HG03175 (cell line): ENCODE measurements around the gene BDH1.

Source experiments
- ATAC-seq: cut with Tn5 transposase; IDR thresholded peaks from one replicate; pipeline ENCODE4 v1.9.1; 2021; ENCODE audit warnings: mild to moderate bottlenecking, moderate library complexity; ENCODE audit not compliant: unreplicated experiment

BDH1 gene

DNA sequence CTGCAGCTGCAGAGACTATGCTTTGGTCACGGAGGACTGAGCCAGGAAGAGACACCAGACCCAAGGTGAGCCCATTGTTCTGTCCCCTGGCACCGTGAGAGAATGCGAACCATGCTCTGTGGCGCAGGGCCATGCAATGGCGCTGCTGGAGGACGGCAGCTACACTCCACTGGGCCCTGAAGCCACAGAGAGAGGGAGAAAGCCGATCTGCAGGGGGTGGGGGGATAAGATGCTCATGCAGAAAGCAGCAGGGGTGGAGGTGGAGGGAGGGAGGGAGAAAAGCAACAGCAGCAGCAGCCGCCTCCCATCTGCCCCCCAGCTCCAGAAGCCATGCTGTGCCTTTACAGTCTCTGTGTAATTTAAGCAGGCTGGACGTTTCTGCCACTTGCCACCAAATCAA, 5.3 kb downstream of the BDH1 start:
- no peak for ATAC-seq

DNA sequence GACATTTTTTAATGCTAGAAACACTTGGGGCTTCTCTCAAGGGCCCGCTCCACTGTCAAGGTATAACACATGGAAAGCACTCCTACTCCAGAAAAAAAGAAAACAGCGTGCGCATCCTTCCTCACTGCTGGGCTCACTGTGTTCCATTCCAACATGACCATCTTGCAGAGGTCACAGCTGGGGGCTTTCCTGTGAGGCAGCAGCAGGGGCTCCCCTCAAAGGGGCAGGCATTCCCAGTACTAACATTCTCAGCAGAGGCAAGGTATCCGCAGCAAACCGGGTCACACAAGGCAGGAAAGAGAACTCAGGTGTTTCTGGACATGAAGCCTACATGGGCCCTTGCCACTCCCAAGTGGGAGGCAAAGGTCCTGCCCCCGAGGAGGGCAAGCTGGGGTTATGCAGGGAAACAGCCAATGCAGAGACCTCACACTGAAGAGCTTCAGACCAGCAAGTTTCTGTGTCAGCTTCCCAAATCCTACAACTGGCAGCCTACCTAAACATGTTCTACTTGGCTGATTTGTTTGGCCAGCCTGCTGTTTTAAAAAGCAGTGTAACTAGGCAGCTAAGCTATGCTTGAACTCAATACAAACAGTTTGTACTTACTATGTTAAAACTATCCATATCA, 6.4 kb downstream of the BDH1 start:
- ATAC-seq = no peak

DNA sequence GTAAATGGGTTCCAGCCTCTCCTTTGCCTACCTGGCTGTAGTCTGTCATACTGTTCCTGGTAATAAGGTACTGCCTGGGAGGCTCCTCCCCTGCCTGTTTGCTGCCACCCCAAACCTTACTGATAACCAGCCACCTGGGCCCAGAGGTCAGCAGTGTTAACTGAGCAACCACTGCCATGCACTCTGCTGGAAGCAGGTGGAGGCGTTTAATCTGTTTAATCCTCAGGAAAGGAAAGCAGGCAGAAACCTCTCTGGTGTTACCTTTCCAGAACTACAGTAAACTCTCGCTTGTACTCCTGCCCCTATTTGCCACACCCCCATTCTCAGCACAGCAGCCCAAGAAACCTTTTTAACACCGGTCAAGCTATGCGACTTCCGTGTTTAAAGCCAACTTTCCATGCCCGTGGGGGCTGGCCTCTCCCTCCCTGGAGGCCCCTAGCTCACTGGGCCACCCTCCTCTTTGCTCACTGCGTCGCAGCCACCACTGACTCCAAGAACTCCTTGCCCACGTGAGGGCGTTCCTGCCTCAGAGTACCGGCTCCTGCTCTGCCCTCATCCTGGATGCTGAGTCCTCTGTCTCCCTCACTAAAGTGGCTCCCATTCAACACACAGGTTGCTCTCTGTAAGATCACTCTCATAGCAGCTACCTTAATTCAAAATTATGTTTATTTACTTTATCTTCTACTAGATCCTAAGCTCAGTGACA, 8.3 kb downstream of the BDH1 start:
- no peak for ATAC-seq

DNA sequence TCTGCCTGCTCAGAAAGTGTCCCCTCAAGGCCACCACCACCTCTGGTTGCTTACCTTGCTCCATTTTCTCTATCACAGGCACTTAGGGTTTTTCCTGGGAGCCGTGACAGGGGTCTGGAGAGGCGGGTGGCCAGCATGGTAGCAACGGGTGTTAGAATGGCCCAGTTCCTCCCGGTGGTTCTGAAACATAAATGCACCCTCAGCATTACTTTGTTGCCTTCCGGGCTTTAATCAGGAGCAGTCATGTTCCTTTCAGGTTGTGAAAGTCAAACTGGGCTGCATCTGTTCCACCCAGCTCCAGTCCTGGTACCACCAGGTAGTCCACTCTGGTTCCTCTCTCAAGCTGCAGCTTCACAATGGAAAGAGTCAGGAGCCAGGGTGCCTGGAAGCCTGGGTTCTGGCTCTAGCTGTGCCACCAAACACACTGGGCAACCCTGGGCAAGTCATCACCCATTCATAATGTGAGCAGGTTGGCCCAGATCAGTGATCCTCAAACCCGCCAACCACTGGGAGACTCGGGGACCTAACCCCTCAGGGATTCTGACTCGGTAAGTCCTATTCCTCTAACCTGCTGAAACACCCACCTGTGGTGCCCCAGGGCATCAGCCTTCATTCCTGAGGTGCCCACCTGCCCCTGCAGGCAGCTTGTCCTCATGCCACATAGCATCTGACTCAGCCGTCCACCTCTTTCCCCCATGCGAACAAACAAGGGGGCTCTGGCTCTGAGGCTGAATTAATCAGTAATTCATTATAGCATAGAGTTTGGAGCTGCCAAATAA, 9.3 kb downstream of the BDH1 start:
- no peak for ATAC-seq

DNA sequence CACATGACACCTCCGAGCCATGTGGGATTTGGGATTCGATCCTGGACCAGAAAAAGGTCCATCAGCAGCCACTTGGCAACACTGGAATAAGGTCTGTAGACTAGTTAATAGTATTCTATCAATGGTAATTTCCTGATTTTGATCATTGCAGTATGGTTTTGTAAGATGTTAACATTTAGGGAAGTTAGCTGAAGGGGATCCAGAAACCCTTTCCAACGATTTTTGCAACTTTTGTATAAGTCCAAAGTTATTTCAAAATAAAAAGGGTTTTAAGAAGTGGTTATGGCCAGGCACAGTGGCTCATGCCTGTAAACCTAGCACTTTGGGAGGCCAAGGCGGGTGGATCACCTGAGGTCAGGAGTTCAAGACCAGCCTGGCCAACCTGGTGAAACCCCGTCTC, 10.2 kb downstream of the BDH1 start:
- no peak for ATAC-seq

DNA sequence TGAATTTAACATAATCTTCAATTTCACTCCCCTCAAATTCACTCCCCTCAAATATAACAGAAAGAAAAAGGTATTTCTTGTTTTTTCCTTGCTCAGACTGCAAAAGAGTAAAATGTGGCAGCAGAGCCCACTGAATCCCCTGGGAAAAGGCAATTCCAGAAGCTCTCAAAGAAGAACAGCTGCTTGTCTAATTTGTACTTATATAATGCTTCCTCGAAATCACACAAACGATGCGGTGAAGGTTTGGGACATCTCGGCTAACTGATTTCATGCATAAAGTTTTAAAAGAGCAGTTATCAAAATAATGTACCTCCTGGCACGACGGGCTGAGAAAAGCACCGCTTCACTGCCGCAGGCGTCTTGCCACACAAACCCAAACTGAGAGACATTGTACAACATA, 10.7 kb downstream of the BDH1 start:
- no peak for ATAC-seq

DNA sequence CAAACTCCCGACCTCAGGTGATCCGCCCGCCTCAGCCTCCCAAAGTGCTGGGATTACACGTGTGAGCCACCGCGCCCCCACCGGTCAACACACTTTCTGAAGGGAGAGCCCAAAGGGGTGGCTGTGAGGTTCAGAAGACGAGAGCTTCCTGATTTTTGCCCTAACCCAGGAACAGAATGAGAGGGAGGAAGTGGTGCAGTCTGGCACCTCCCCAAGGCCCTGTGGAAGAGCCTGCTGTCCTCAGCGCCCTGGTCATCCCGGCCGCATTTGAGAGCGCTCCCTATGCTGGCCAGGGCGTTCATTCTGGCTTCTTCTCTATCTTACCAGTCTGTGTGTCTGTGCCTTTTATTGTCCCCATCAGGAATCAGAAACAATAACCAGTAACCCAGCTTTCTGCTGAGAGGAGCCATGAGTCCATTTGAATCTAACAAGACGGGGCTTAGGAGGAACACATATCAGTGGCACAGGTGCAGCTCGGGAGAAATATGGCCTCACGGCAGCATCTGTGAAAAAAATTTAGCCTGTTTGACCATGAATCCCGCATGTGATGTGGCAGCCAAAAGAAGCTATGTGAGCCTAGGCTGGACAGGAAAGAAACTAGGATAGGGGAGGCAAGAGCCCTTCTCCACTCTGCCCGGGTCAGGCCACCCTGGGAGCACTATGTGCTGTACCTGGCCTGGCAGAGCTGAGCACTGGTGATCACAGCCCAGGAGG, 12.9 kb downstream of the BDH1 start:
- no peak for ATAC-seq

DNA sequence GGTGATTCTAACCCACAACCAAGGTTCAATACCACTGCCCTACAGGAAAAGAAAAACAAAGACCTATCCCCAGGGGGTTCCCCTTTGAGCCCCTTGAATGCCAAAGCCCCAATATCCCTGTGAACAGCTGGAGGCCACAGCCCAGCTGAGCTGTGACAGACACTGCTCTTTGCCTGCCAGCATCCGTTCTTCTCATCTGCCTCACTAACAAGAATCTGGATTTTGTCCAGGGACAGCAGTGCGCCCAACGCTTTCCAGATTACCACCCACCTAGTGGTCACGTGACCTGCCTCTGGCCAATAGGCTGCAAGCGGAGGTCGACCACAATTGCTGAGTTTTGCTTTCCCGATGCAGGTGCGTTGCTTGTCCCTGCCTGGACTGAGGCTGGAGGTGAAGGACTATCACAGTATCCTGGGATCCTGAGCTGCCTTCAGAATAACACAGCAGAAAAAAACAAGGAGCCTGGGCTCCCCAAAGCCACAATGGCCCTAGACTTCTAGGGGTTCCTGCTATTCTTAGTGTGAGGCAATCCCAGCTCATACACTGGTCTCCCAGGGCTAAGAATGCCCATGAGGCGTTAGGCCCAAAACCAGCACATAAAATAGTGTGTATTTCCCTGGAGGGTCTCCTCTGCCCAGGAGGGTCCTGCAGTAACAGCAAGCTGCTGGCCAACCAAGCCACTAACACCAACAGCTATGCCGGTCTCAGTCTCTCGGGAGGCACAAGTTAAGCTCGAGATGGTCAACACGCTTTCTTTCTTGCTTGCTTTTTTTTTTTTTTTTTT, 13.8 kb downstream of the BDH1 start:
- ATAC-seq = no peak

DNA sequence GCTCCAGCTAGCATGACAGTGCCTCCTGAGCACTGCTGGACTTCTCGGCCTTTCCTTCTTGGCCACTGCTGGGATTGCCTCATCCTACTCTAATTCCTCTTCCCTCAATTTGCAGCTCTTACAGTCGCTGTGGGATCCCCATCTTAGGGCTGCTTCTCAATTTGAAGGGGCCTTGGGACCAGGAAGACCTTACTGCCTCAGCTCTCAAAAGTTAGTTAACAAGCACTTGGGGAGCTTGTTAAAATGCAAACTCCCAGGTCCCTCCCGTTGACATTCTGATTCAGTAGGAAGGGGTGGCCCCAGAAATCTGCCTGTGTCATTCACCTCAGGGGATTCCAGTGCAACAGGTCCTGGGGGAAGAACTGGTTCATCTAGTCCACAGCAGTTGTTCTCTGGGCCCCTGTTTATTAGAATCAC, 14.8 kb downstream of the BDH1 start:
- no peak for ATAC-seq

DNA sequence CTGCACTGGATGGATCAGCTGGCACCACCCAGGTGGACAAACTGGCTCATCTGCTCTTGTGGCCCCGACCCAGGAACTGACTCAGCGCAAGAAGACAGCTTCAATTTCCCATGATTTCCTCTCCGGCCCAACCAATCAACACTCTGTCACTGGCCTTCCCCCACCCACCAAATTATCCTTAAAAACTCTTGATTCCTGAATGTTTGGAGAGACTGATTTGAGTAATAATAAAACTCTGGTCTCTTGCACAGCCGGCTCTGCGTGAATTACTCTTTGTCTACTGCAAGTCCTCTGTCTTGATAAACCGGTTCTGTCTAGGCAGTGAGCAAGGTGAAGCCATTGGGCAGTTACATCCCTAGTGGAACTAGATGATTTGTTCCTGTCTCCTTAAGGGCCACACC, 16.1 kb downstream of the BDH1 start:
- ATAC-seq = no peak

DNA sequence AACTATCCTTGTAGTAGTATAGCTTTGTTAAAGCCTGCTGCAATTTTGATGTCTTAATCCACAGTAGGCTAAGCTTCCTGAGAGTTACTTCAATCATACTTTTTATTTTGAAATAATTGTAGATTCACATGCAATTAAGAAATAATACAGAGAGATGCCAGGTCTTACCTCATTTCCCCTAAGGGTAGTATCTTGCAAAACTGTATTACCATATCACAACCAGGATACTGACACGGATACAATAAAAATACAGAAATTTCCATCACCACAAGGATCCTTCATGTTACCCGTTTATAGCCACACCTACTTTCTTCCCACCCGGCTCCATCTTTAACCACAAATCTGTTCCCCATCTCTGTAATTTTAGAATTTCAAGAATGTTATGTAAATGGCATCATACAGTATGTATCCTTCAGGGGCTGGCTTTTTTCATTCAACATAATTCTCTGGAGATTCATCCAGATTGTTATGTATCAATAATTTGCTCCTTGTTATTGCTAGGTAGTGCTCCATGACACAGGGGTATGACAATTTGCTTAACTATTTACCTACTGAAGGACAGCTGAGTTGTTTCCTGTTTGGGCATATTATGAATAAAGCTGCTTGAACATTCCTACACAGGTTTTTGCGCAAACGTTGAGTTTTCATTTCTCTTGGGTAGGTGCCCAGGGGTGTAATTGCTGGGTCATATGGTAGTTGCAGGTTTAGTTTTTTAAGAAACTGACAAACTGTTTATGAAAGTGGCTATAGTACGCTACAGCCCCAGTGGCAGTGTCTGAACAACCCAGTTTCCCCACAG, 21.6 kb downstream of the BDH1 start:
- no peak for ATAC-seq

DNA sequence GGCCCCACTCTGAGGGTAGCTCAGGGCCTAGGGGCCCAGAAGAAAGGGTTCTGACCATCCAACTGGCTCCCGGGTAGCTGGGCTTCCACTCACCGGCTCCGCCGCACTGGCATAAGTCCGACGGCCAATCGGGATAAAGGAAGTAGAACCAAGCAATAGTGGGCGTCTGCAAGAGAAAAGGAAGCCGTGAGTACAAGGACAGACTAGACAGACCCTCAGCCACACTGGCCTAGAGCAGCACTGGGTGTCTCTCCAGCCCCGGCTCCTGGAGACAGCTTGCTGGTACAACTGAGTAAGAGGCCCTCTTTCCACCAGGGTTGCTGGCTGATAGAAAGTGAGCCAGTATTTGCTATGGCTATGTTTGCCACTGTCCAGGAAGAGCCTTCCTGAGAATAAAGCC, 22.4 kb downstream of the BDH1 start:
- ATAC-seq = no peak

DNA sequence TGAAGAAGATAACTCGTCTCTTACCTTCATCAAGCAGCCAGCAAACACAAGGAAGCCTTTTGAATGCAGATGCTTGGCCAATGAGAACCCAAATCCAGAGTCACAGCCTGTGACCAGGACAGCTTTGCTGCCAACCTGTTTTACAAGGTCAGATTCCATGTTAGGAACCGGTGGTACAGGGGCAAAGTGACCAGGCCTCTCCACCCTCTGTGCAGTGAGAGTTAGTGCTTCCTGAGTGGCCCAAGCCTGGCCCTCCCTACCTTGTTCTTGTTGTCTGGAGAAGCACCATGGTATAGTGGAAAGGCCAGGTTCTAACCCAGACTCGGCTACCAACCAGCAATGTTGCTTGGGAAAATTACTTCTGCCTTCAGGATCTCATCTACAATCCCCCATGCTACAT, 23.4 kb downstream of the BDH1 start:
- ATAC-seq = no peak

DNA sequence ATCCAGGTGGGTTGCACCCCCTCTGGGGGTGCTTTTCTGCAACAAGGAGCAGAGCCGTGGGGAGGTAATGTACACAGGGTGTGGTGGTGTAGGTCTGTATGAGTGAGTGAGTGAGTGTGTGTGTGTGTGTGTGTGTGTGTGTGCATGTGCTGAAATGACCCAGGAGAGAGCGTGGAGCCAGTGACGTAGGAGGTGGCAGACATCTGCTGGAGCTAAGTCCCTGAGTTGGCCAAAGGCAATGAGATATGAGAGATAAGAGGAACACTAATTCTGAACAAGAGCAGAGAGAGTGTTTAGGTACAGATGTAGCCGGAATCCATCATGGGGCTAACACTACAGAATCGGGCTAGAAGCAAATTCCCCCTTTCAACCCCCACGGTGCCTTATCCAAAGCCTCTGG, 27.6 kb downstream of the BDH1 start:
- ATAC-seq = no peak

DNA sequence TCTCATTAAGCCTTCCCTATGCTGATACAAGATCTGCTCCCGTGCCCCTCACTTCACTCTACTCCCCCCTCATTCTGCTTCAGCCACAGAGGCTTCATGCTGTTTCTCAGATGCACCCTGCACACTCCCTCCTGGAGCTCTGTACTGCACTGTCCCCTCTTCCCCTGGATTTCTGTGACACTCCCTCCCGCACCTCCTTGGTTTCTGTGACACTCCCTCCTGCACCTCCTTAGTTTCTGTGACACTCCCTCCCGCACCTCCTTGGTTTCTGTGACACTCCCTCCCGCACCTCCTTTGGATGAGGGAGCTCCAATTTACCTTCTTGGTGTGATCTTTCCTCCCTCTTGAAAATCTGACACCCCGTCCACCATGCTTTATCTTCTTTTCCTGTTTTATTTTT, 28.2 kb downstream of the BDH1 start:
- ATAC-seq = no peak

DNA sequence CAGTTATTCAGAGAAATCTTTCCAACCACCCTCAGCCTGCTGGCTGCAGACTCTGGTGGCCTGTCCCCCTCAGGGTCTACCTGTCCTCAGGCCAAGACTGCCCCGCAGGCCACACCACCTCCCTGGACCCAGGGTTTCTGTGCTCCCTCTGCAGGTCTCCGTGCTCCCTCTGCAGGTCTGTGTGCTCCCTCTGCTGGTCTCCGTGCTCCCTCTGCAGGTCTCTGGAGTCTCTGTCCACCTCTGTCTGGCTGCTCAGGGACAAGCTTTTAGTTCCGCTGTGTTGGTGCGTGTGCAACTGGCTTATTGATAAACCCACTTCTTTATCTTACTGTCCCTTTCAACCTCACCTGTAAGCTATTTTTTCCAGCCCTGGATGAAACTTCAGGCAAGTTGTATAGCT, 30.1 kb downstream of the BDH1 start:
- ATAC-seq = no peak

DNA sequence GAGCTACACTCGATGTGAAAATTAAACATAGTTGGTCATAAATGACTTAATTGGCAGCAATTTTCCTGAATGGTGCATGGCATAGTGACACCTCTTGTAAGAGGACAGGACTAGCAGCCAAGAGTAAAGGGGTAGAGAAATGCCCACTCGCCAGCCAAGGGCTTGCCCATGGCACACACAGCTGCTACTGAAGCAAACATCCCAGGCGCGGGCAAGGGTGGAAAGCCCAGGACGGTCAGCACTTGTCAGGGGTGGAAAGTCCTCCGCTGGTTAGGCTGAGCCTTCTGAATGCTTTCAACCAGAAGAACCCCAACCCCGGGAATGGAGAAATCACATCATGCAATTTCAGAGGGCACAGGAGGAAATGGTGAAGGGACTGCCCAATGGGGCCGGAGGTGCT, 31.6 kb downstream of the BDH1 start:
- no peak for ATAC-seq

DNA sequence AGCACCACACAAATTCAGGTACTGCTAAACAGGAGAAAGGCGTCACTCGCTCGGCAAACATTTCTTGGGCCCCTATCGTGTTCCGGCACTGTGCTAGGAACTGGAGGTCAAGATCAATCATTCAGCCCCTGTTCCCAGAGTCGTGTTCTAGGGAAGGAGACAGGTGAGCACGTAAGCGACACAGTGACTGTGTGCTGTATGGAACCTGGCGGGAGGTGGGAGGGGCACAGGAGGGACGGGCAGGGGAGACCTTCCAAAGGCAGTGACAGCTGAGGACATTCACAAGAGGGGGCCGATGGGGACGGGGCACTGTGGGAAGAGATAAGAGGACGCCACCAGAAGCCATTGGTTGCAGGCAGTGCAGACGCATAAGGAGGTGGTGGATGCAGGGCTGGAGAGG, 32.2 kb downstream of the BDH1 start:
- ATAC-seq = no peak

DNA sequence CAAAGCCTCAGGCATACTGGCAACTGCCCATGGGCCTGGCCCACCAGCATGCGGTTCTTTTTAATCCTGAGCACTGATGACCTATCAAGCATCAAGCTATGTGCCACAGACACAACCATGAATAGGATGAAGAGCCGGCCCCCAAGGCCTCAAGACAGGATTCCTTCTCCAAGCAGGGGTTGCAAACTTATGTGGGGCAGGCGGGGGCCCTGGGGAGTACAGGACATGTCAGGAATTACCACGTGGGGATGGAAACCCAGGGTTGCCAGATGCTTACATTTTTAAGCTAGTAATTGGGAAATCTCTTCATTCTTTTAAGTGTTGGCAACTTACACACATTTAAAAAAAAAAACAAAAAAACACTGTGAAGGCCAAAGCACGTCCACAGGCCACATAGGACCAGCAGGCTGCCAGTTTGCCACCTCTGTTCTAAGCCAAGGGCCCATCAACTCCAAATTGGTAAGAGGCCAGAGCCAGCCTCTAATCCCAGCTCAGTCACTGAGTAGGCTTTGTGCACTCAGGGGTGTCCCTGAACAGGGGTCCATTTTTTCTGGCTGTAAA, 32.8 kb downstream of the BDH1 start:
- ATAC-seq = no peak
